OCI-LY7 (cell line): Measurements from ENCODE around the gene MS4A15. TPM values are rescaled to one million over a fixed set of nuclear protein-coding genes. Genes with fewer than 3 reads are reported as not detected.

Experiments
- BruUV-seq: library from RNA; stranded (reverse); fragments of 400-500 nt; replicated peaks from 2 replicates; lab custom pipeline; 2021; lab: Mats Ljungman, UMichigan
- CTCF ChIA-PET: fragments of 300-600 bp; sonication (Branson Sonifier 250); formaldehyde crosslinking; loops from one replicate; lab custom pipeline; 2022; ENCODE audit warnings: antibody characterized with exemption; ENCODE audit not compliant: unreplicated experiment; lab: Charles Lee
- POLR2A ChIA-PET: fragments of 300-600 bp; sonication (Branson Sonifier 250); formaldehyde crosslinking; loops from one replicate; lab custom pipeline; 2022; ENCODE audit warnings: antibody characterized with exemption; lab: Charles Lee
- DNase-seq: peaks from one replicate; pipeline ENCODE4 v3.0.0-alpha.2; 2015; ENCODE audit warnings: low spot score
- H2AFZ ChIP-seq: fragments of 200-600 bp; sonication (generic), shearing (Covaris generic); 2 replicates; pipeline ENCODE4 v1.6.1; 2014; ENCODE audit warnings: mild to moderate bottlenecking, antibody characterized with exemption, low read length, moderate library complexity
- H3K27ac ChIP-seq: fragments of 200-600 bp; sonication (generic); 2 replicates; pipeline ENCODE4 v1.5.1; 2014; ENCODE audit warnings: mixed run types, low read depth, mild to moderate bottlenecking, moderate library complexity, low read length, inconsistent platforms; ENCODE audit not compliant: poor library complexity, severe bottlenecking
- H3K36me3 ChIP-seq: fragments of 200-600 bp; sonication (generic); 2 replicates; pipeline ENCODE4 v1.6.1; 2014; ENCODE audit warnings: mild to moderate bottlenecking, antibody characterized with exemption, low read length, moderate library complexity, mixed read lengths; ENCODE audit not compliant: insufficient read depth
- H3K4me1 ChIP-seq: fragments of 200-600 bp; sonication (generic); 2 replicates; pipeline ENCODE4 v1.5.1; 2014; ENCODE audit warnings: mild to moderate bottlenecking, low read length; ENCODE audit not compliant: insufficient read depth, poor library complexity, severe bottlenecking
- H3K4me2 ChIP-seq: fragments of 200-600 bp; sonication (generic); 2 replicates; pipeline ENCODE4 v1.6.1; 2014; ENCODE audit warnings: mild to moderate bottlenecking, low read length
- H3K4me3 ChIP-seq: fragments of 200-600 bp; sonication (generic); 2 replicates; pipeline ENCODE4 v1.5.1; 2014; ENCODE audit warnings: mild to moderate bottlenecking, low read depth, low read length; ENCODE audit not compliant: poor library complexity, severe bottlenecking
- H3K79me2 ChIP-seq: fragments of 200-600 bp; sonication (generic); 2 replicates; pipeline ENCODE4 v1.6.1; 2016; ENCODE audit warnings: low read depth, mild to moderate bottlenecking, low read length, moderate library complexity, mixed read lengths; ENCODE audit not compliant: insufficient read depth
- H3K9me2 ChIP-seq: fragments of 200-600 bp; sonication (generic); 2 replicates; pipeline ENCODE4 v1.6.1; 2016; ENCODE audit warnings: mild to moderate bottlenecking, low read length, mixed read lengths; ENCODE audit not compliant: insufficient read depth
- H3K9me3 ChIP-seq: fragments of 200-600 bp; sonication (generic); 2 replicates; pipeline ENCODE4 v1.6.1; 2014; ENCODE audit warnings: mild to moderate bottlenecking, mixed run types, low read length, mixed read lengths
- H4K20me1 ChIP-seq: fragments of 200-600 bp; sonication (generic); 2 replicates; pipeline ENCODE4 v1.6.1; 2014; ENCODE audit warnings: mild to moderate bottlenecking, antibody characterized with exemption, low read length, moderate library complexity, mixed read lengths; ENCODE audit not compliant: insufficient read depth
- EZH2phosphoT487 ChIP-seq: fragments of 200-600 bp; sonication (generic); IDR thresholded peaks from 2 replicates; pipeline ENCODE4 v1.6.1; 2018; ENCODE audit warnings: low read depth, borderline replicate concordance, mild to moderate bottlenecking, mixed run types, antibody characterized with exemption, low read length, moderate library complexity, mixed read lengths
- intact Hi-C: fragments of 100-400 bp; cut with micrococcal nuclease; formaldehyde crosslinking; loops from one replicate; pipeline ENCODE4 v1.10.0; 2022; ENCODE audit not compliant: unreplicated experiment
- total RNA-seq, 2 experiments: library from RNA; depleted of rRNA in 1 of 2; stranded (reverse); fragments of >200 nt in 1 of 2; shearing (Covaris generic) in 1 of 2; gene quantifications; 2 replicates each; pipeline ENCODE4 v1.2.3, GENCODE V29; 2014 to 2022
- TF ChIP-seq, protein P1 (sequence below): fragments of 200-600 bp; sonication (generic); conservative IDR thresholded peaks from 2 replicates; pipeline ENCODE4 v1.5.1; 2014; ENCODE audit warnings: mild to moderate bottlenecking, antibody characterized with exemption, low read length, moderate library complexity, mixed read lengths

The MS4A15 gene
- total RNA-seq, 2 experiments from 2014 or later, result not detected

DNA sequence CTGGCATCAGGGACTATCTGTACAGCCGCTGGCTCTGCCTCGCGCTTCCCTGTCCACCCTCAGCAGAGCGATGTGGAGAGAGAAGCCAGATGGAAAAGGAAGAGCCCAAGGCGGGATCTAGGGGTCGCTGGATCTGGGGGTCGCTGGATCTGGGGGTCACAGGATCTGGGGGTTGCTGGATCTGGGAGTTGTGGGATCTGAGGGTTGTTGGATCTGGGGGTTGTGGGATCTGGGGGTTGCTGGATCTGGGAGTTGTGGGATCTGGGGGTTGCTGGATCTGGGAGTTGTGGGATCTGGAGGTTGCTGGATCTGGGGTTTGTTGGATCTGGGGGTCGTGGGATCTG is 26.4 kb downstream of the MS4A15 start:
- no peak for TF ChIP-seq EZH2phosphoT487
- TF ChIP-seq, protein P1, sequence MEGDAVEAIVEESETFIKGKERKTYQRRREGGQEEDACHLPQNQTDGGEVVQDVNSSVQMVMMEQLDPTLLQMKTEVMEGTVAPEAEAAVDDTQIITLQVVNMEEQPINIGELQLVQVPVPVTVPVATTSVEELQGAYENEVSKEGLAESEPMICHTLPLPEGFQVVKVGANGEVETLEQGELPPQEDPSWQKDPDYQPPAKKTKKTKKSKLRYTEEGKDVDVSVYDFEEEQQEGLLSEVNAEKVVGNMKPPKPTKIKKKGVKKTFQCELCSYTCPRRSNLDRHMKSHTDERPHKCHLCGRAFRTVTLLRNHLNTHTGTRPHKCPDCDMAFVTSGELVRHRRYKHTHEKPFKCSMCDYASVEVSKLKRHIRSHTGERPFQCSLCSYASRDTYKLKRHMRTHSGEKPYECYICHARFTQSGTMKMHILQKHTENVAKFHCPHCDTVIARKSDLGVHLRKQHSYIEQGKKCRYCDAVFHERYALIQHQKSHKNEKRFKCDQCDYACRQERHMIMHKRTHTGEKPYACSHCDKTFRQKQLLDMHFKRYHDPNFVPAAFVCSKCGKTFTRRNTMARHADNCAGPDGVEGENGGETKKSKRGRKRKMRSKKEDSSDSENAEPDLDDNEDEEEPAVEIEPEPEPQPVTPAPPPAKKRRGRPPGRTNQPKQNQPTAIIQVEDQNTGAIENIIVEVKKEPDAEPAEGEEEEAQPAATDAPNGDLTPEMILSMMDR, result no peak
- ChIA-PET POLR2A (no interaction called here), CTCF (no interaction called here)
- no peak overlapping the region for H2AFZ ChIP-seq
- no TSS peak for BruUV-seq
- no peak overlapping the region for H3K4me3 ChIP-seq
- H3K4me2 ChIP-seq, result no peak overlapping the region
- no peaks in the 10 kb centered on the region for H3K36me3 ChIP-seq
- H3K4me1 ChIP-seq, result no peaks in the 10 kb centered on the region
- no peaks in the 10 kb centered on the region for H4K20me1 ChIP-seq
- H3K27ac ChIP-seq, result no peak overlapping the region
- no peaks in the 10 kb centered on the region for H3K9me2 ChIP-seq
- DNase-seq, result no peak
- no peaks in the 10 kb centered on the region for H3K79me2 ChIP-seq
- intact Hi-C loops, result no loop called here
- no peaks in the 10 kb centered on the region for H3K9me3 ChIP-seq

GRCh38 chr11:60783911-60784310 is 27.2 kb downstream of the MS4A15 start:
- BruUV-seq, result no TSS peak
- Histone ChIP-seq H3K9me2 (no peaks in the 10 kb centered on the region), H3K9me3 (no peaks in the 10 kb centered on the region), H3K4me2 (no peak overlapping the region), H2AFZ (no peak overlapping the region), H3K4me1 (no peaks in the 10 kb centered on the region), H3K36me3 (no peaks in the 10 kb centered on the region), H4K20me1 (no peaks in the 10 kb centered on the region), H3K27ac (no peak overlapping the region), H3K4me3 (no peak overlapping the region), H3K79me2 (no peaks in the 10 kb centered on the region)
- CTCF ChIA-PET, result no interaction called here
- DNase-seq, result no peak
- no peak for TF ChIP-seq EZH2phosphoT487
- TF ChIP-seq, protein P1, result no peak
- POLR2A ChIA-PET, result no interaction called here
- intact Hi-C loops, result no loop called here

GRCh38 chr11:60785136-60785535 is 28.5 kb downstream of the MS4A15 start, which contains the start of gene MS4A10:
TSS of gene MS4A10 (plus strand) at chr11:60785333. CDS start at chr11:60790336, 5,003 bp downstream.
- no peak for DNase-seq
- no peak within 1 kb of the TSS for H3K4me3 ChIP-seq
- no peaks in the 10 kb centered on the region for H3K79me2 ChIP-seq
- H3K4me2 ChIP-seq, result no peak within 1 kb of the TSS
- H3K27ac ChIP-seq, result no peak within 1 kb of the TSS
- no peak for TF ChIP-seq EZH2phosphoT487
- TF ChIP-seq, protein P1, result no peak
- H2AFZ ChIP-seq, result no peak within 1 kb of the TSS
- no peaks in the 10 kb centered on the region for H3K9me2 ChIP-seq
- H4K20me1 ChIP-seq, result no peaks in the 10 kb centered on the region
- no peaks in the 10 kb centered on the region for H3K9me3 ChIP-seq
- BruUV-seq, result no TSS peak
- H3K36me3 ChIP-seq, result no peaks in the 10 kb centered on the region
- intact Hi-C loops, result no loop called here
- ChIA-PET POLR2A (interaction anchor here (0.7 kb wide), 1 partner anchor 186 kb away, joined by 3 read pairs; no protein-coding TSS in a partner anchor), CTCF (no interaction called here)
- H3K4me1 ChIP-seq, result no peaks in the 10 kb centered on the region
